Colonic mucosa (tissue), 4 donors: ENCODE data around the gene SUN3. TPM values are rescaled to one million over a fixed set of nuclear protein-coding genes. Genes with fewer than 3 reads are reported as not detected.
A peak's percentile ranks its signal among the peaks of the same experiment; 100 is the strongest.
"Not testable (repeated sequence)": the region's sequence is repeated elsewhere in the genome, so short reads cannot be mapped to it uniquely, and the experiment has no call there.

ENCODE experiments used
- DNase-seq: peaks from one replicate; pipeline ENCODE4 v3.0.0-alpha.2; 2020
- H3K27ac ChIP-seq: fragments of 200-600 bp; one replicate; pipeline ENCODE4 v1.8.0; 2021
- H3K27me3 ChIP-seq: fragments of 200-600 bp; one replicate; pipeline ENCODE4 v1.8.0; 2021
- H3K36me3 ChIP-seq: fragments of 200-600 bp; one replicate; pipeline ENCODE4 v1.8.0; 2021
- H3K4me1 ChIP-seq: fragments of 200-600 bp; one replicate; pipeline ENCODE4 v1.8.0; 2021; ENCODE audit warnings: mild to moderate bottlenecking
- H3K4me3 ChIP-seq: fragments of 200-600 bp; one replicate; pipeline ENCODE4 v1.8.0; 2021
- H3K9ac ChIP-seq, 2 donors: one replicate each; pipeline ENCODE4 v1.7.0; 2013; ENCODE audit warnings: control low read depth in 2 of 2, low read depth in 2 of 2, low read length in 2 of 2
- H3K9me3 ChIP-seq: fragments of 200-600 bp; one replicate; pipeline ENCODE4 v1.8.0; 2021
- CTCF ChIP-seq: fragments of 200-600 bp; IDR thresholded peaks from one replicate; pipeline ENCODE4 v1.8.0; 2022; ENCODE audit warnings: antibody characterized with exemption, mild to moderate bottlenecking
- intact Hi-C: fragments of 100-400 bp; cut with DNase I; formaldehyde crosslinking; loops from one replicate; pipeline ENCODE4 v1.14.1; 2022
- total RNA-seq, 2 donors: library from RNA; stranded (reverse); fragmentation: NEBNext Ultra II Directional in 1 of 2; extraction: Animal tissue kit (Norgen Biotek cat#: 25700) in 1 of 2; gene quantifications; one replicate each; pipeline ENCODE4 v1.2.1, GENCODE V29; 2021
- donor health status: healthy.
- donor health status: DM: no; HTN: no; CAD: no.
- donor health status: DM: no; HTN: no; CAD: no.

The SUN3 gene
- total RNA-seq, 2 donors from 2014 or later: not detected

GRCh38 chr7:48004638-48005037 is 24.3 kb downstream of the SUN3 start:
- Histone ChIP-seq H3K27ac (no peak overlapping the region), H3K9ac (no peak overlapping the region), H3K9me3 (no peaks in the 10 kb centered on the region), H3K36me3 (no peaks in the 10 kb centered on the region), H3K4me3 (no peak overlapping the region), H3K4me1 (no peaks in the 10 kb centered on the region), H3K27me3 (no peaks in the 10 kb centered on the region)
- DNase-seq: no peak
- no peak for TF ChIP-seq CTCF
- intact Hi-C loops: no loop called here

DNA sequence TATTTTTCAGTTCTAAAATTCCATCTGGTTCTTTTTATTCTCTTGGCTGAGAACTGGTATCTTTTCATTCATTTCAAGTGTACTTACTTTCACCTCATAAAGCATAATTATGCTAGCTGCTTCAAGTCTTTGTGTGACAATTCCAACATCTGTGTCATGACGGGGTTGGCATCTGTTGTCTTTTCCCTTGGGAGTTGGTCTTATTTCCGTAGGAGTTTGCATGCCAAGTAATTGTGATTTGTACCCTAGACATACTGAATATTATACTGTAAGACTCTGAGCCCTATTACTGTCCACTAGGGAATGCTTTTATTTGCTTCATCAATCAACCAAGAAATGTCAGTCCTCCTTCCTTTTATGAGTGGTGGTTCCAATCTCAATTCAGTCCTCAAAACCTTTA is 24.9 kb downstream of the SUN3 start:
- no peak for DNase-seq
- no peaks in the 10 kb centered on the region for H3K9me3 ChIP-seq
- no peak overlapping the region for H3K4me3 ChIP-seq
- H3K27me3 ChIP-seq: no peaks in the 10 kb centered on the region
- no peak for TF ChIP-seq CTCF
- no peaks in the 10 kb centered on the region for H3K4me1 ChIP-seq
- intact Hi-C loops: no loop called here
- no peak overlapping the region for H3K9ac ChIP-seq
- no peaks in the 10 kb centered on the region for H3K36me3 ChIP-seq
- no peak overlapping the region for H3K27ac ChIP-seq

DNA sequence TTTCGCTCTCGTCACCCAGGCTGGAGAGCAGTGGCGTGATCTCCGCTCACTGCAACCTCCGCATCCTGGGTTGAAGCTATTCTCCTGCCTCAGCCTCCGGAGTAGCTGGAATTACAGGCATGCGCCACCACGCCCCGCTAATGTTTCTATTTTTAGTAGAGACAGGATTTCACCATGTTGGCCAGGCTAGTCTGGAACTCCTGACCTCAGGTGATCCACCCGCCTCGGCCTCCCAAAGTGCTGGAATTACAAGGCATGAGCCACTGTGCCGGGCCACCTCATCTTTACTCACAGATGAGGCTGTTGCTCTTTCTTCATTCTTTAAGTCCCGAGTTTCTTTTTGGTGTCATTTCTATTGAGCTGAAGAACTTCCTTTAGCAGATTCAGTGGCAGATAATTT is 28.7 kb downstream of the SUN3 start:
- H3K27me3 ChIP-seq, H3K4me1 ChIP-seq, H3K36me3 ChIP-seq, H3K9ac ChIP-seq, DNase-seq, H3K27ac ChIP-seq, intact Hi-C loops, H3K9me3 ChIP-seq, H3K4me3 ChIP-seq: not testable (repeated sequence)

GRCh38 chr7:47999413-47999812 is 29.5 kb downstream of the SUN3 start:
- no peak overlapping the region for H3K4me3 ChIP-seq
- no peak overlapping the region for H3K9ac ChIP-seq
- H3K4me1 ChIP-seq: no peaks in the 10 kb centered on the region
- H3K9me3 ChIP-seq: no peaks in the 10 kb centered on the region
- H3K27ac ChIP-seq: no peak overlapping the region
- intact Hi-C loops: no loop called here
- TF ChIP-seq CTCF: no peak
- H3K27me3 ChIP-seq: no peaks in the 10 kb centered on the region
- no peaks in the 10 kb centered on the region for H3K36me3 ChIP-seq
- DNase-seq: no peak

- intact Hi-C loops: loop anchor here (5.0 kb wide), 1 partner anchor 115 kb away; no protein-coding TSS in a partner anchor
- H3K36me3 ChIP-seq: no peaks in the 10 kb centered on the region
- no peak overlapping the region for H3K9ac ChIP-seq
- no peaks in the 10 kb centered on the region for H3K27me3 ChIP-seq
- TF ChIP-seq CTCF: no peak
- peaks cover 4% of the 10 kb centered on the region for H3K4me1 ChIP-seq
- H3K27ac ChIP-seq: peak overlapping the region; percentile 81
- peak overlapping the region; percentile 47 for H3K4me3 ChIP-seq
- no peak for DNase-seq
- H3K9me3 ChIP-seq: no peaks in the 10 kb centered on the region
Measured at GRCh38 chr7:47992446-47992845, 36.5 kb downstream of the SUN3 start.

DNA sequence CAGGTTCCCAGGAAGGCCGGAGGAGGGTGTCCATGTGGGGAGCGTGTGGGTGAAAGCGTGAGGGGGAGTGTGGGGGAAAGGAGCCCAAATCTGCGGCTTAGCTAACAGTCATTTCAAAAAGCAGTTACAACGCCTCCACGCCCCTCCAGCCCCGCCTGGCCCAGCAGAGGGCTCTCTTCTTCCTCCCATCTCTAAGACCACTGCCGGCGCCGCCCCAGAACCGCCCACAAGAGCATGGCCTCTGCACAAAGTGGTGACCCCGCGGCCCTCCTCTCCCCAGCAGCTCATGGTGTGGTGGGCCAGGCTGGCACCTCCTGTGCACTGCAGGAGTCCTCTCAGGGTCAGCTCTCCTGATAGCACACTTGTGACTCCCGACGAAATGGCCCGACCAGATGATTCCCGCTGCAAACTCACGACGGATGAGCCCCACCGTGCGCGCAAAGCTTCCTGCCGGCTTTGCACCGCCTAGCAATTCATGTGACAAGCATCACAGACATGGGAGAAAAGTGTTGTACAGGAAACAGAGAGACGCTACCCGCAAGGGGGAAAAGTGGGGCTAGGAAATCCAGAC is 37.1 kb downstream of the SUN3 start:
- TF ChIP-seq CTCF: peak; percentile 46
- Histone ChIP-seq H3K4me3 (peak overlapping the region; percentile 47), H3K27ac (peak overlapping the region; percentile 81), H3K4me1 (peaks cover 4% of the 10 kb centered on the region), H3K36me3 (no peaks in the 10 kb centered on the region), H3K27me3 (no peaks in the 10 kb centered on the region), H3K9ac (peak overlapping the region; percentile 40 to 64), H3K9me3 (no peaks in the 10 kb centered on the region)
- intact Hi-C loops: loop anchor here (5.0 kb wide), 1 partner anchor 115 kb away; no protein-coding TSS in a partner anchor
- peak; percentile 90 for DNase-seq
